PC-9 (cell line): Measurements from ENCODE around the gene FCHO1. TPM values are rescaled to one million over a fixed set of nuclear protein-coding genes. Genes with fewer than 3 reads are reported as not detected.

Experiments
- BruUV-seq: library from RNA; stranded (reverse); fragments of 400-500 nt; replicated peaks from 2 replicates; lab custom pipeline; 2021; lab: Mats Ljungman, UMichigan
- CTCF ChIA-PET: fragments of 300-600 bp; sonication (Branson Sonifier 250); formaldehyde crosslinking; loops from one replicate; lab custom pipeline; 2022; ENCODE audit warnings: antibody characterized with exemption; lab: Charles Lee
- POLR2A ChIA-PET: fragments of 300-600 bp; sonication (Branson Sonifier 250); formaldehyde crosslinking; loops from one replicate; lab custom pipeline; 2022; ENCODE audit warnings: antibody characterized with exemption; ENCODE audit not compliant: unreplicated experiment; lab: Charles Lee
- DNase-seq, 2 experiments: peaks; one replicate each; pipeline versions ENCODE4 v3.0.0 to v3.0.0-alpha.2; 2015 to 2022; ENCODE audit warnings: mixed read lengths in 1 of 2
- H2AFZ ChIP-seq: fragments of 200-600 bp; sonication (generic); 2 replicates; pipeline ENCODE4 v1.8.1; 2017; ENCODE audit warnings: antibody characterized with exemption
- H3F3A ChIP-seq: fragments of 200-600 bp; sonication (generic); 2 replicates; pipeline ENCODE4 v1.8.1; 2017; ENCODE audit warnings: antibody characterized with exemption, mild to moderate bottlenecking, low read depth; ENCODE audit not compliant: insufficient read depth
- H3K27ac ChIP-seq: fragments of 200-600 bp; sonication (generic); 2 replicates; pipeline ENCODE4 v1.6.1; 2016; ENCODE audit warnings: mixed run types
- H3K27me3 ChIP-seq: fragments of 200-600 bp; sonication (generic); 2 replicates; pipeline ENCODE4 v1.6.1; 2016; ENCODE audit warnings: low read depth, mixed run types; ENCODE audit not compliant: insufficient read depth
- H3K36me3 ChIP-seq: fragments of 200-600 bp; sonication (generic); 2 replicates; pipeline ENCODE4 v1.6.1; 2016; ENCODE audit warnings: low read depth, mixed run types
- H3K4me1 ChIP-seq: fragments of 200-600 bp; sonication (generic); replicated peaks from 2 replicates; pipeline ENCODE4 v1.6.1; 2016; ENCODE audit warnings: mixed run types; ENCODE audit not compliant: insufficient read depth
- H3K4me2 ChIP-seq: fragments of 200-600 bp; sonication (generic); 2 replicates; pipeline ENCODE4 v1.6.1; 2017; ENCODE audit warnings: mixed run types
- H3K4me3 ChIP-seq: fragments of 200-600 bp; sonication (generic); 2 replicates; pipeline ENCODE4 v1.6.1; 2016; ENCODE audit warnings: mixed run types
- H3K79me2 ChIP-seq: fragments of 200-600 bp; sonication (generic); 2 replicates; pipeline ENCODE4 v1.6.1; 2017; ENCODE audit warnings: low read depth, mixed run types
- H3K9me2 ChIP-seq: fragments of 200-600 bp; sonication (generic); 2 replicates; pipeline ENCODE4 v1.8.1; 2017; ENCODE audit warnings: mild to moderate bottlenecking; ENCODE audit not compliant: insufficient read depth
- H3K9me3 ChIP-seq: fragments of 200-600 bp; sonication (generic); 2 replicates; pipeline ENCODE4 v1.8.1; 2016; ENCODE audit warnings: low read depth; ENCODE audit not compliant: insufficient read depth
- H4K20me1 ChIP-seq: fragments of 200-600 bp; sonication (generic); 2 replicates; pipeline ENCODE4 v1.8.1; 2017; ENCODE audit not compliant: insufficient read depth
- EZH2 ChIP-seq: fragments of 200-600 bp; sonication (generic); IDR thresholded peaks from 2 replicates; pipeline ENCODE4 v1.8.0; 2017; ENCODE audit warnings: antibody characterized with exemption, low read depth
- intact Hi-C: fragments of 100-400 bp; cut with micrococcal nuclease; formaldehyde crosslinking; loops from one replicate; pipeline ENCODE4 v1.10.0; 2022; ENCODE audit not compliant: unreplicated experiment
- total RNA-seq: library from RNA; stranded (reverse); gene quantifications from 2 replicates; pipeline ENCODE4 v1.2.3, GENCODE V29; 2021
- TF ChIP-seq, protein P1 (sequence below): fragments of 200-600 bp; sonication (generic); conservative IDR thresholded peaks from 2 replicates; pipeline ENCODE4 v1.6.1; 2017; ENCODE audit warnings: mixed run types, antibody characterized with exemption, mild to moderate bottlenecking, moderate library complexity

FCHO1 gene
- total RNA-seq, 1 experiment from 2014 or later, result 34.8 TPM

DNA sequence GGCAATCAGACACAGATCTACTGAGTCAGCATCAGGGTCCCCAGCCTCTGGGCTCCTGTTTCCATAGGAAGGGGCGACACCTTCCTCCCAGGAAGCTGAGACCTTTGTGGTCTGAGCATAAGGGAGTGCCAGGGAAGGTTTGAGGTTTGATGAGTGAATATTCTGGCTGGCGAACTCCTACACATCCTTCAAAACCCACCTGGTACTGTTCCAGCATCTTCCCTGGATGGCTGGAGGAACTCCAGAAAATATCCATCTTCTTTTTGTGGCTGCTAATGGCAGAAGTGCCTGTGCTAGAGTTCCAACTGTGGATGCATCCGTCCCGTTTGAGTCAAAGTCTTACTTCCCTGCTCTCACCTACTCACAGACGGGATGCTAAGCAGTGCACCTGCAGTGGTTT is 60.8 kb downstream of the FCHO1 start:
- Histone ChIP-seq H3K9me3 (no peaks in the 10 kb centered on the region), H2AFZ (no peak overlapping the region), H4K20me1 (peaks cover 65% of the 10 kb centered on the region), H3K36me3 (peaks cover 15% of the 10 kb centered on the region; the same call in 1 of the 2 replicates), H3K27me3 (no peaks in the 10 kb centered on the region), H3K79me2 (peaks cover 17% of the 10 kb centered on the region; the same call in 1 of the 2 replicates), H3K4me2 (no peak overlapping the region), H3K9me2 (no peaks in the 10 kb centered on the region), H3K4me1 (no peaks in the 10 kb centered on the region), H3K4me3 (no peak overlapping the region), H3K27ac (no peak overlapping the region), H3F3A (peaks cover 51% of the 10 kb centered on the region)
- ChIA-PET POLR2A (no interaction called here), CTCF (no interaction called here)
- intact Hi-C loops, result no loop called here
- DNase-seq, result no peak
- TF ChIP-seq, protein P1, sequence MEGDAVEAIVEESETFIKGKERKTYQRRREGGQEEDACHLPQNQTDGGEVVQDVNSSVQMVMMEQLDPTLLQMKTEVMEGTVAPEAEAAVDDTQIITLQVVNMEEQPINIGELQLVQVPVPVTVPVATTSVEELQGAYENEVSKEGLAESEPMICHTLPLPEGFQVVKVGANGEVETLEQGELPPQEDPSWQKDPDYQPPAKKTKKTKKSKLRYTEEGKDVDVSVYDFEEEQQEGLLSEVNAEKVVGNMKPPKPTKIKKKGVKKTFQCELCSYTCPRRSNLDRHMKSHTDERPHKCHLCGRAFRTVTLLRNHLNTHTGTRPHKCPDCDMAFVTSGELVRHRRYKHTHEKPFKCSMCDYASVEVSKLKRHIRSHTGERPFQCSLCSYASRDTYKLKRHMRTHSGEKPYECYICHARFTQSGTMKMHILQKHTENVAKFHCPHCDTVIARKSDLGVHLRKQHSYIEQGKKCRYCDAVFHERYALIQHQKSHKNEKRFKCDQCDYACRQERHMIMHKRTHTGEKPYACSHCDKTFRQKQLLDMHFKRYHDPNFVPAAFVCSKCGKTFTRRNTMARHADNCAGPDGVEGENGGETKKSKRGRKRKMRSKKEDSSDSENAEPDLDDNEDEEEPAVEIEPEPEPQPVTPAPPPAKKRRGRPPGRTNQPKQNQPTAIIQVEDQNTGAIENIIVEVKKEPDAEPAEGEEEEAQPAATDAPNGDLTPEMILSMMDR, result no peak
- no peak for TF ChIP-seq EZH2
- no TSS peak for BruUV-seq

GRCh38 chr19:17817668-17818363 is 66.5 kb downstream of the FCHO1 start:
- Histone ChIP-seq H3K4me3 (no peak overlapping the region), H3F3A (peaks cover 56% of the 10 kb centered on the region), H3K9me2 (no peaks in the 10 kb centered on the region), H3K27ac (no peak overlapping the region), H4K20me1 (peaks cover 29% of the 10 kb centered on the region), H3K4me2 (no peak overlapping the region), H3K79me2 (no peaks in the 10 kb centered on the region), H3K9me3 (no peaks in the 10 kb centered on the region), H2AFZ (no peak overlapping the region), H3K27me3 (no peaks in the 10 kb centered on the region), H3K36me3 (no peaks in the 10 kb centered on the region), H3K4me1 (no peaks in the 10 kb centered on the region)
- ChIA-PET CTCF (interaction anchor here (0.9 kb wide), 1 partner anchor 23 kb away, joined by 6 read pairs; the partner anchor contains the start of gene B3GNT3), POLR2A (no interaction called here)
- no peak for DNase-seq
- no TSS peak for BruUV-seq
- TF ChIP-seq, protein P1, result no peak
- TF ChIP-seq EZH2, result no peak
- intact Hi-C loops, result no loop called here

DNA sequence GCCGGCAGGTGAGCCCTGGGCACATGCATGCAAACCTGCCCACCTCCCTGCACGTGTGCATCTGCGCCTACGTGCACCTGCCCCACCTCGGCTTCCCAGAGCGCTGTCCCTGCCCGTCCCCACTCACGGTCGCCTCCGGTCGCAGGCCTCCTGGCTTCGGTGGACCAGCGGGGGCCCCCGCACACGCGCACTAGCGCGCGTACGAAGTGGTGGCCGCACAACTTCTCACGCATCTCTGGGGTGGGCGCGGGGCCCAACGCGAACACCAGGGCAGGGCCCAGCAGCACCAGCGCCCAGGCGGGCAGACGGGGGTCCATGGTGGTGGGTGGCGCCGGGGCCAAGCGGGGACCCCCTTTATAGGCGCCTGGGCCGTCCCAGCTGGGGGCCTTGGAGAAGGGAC is 69.9 kb downstream of the FCHO1 start, which contains the start of gene INSL3:
TSS of gene INSL3 (minus strand) at position 330 of the 400 bp plus-strand sequence. CDS start at position 317, 13 bp downstream.
- BruUV-seq, result no TSS peak
- TF ChIP-seq EZH2, result no peak
- TF ChIP-seq, protein P1, result no peak
- Histone ChIP-seq H3K9me2 (no peaks in the 10 kb centered on the region), H4K20me1 (peaks cover 15% of the 10 kb centered on the region; the same call in 1 of the 2 replicates), H3K4me1 (no peaks in the 10 kb centered on the region), H3K27me3 (no peaks in the 10 kb centered on the region), H3K79me2 (no peaks in the 10 kb centered on the region), H2AFZ (no peak within 1 kb of the TSS), H3K36me3 (no peaks in the 10 kb centered on the region), H3K4me2 (no peak within 1 kb of the TSS), H3F3A (peaks cover 30% of the 10 kb centered on the region), H3K27ac (no peak within 1 kb of the TSS), H3K4me3 (no peak within 1 kb of the TSS), H3K9me3 (no peaks in the 10 kb centered on the region)
- intact Hi-C loops, result no loop called here
- POLR2A ChIA-PET, result no interaction called here
- DNase-seq, result no peak
- CTCF ChIA-PET, result no interaction called here
